SK-N-MC (cell line): ENCODE measurements around the gene MAML3.

Experiments used
- EZH2 ChIP-seq: fragments of 200-600 bp; sonication (generic); IDR thresholded peaks from one replicate; pipeline ENCODE4 v1.6.1; 2017; ENCODE audit warnings: antibody characterized with exemption
- POLR2AphosphoS5 ChIP-seq: IDR thresholded peaks from 2 replicates; pipeline ENCODE4 v1.6.1; 2012; ENCODE audit warnings: mild to moderate bottlenecking, low read depth, low read length, borderline replicate concordance

- TF ChIP-seq EZH2 (no peak), POLR2AphosphoS5 (no peak)
Measured at GRCh38 chr4:139915037-139915436, 238.9 kb downstream of the MAML3 start.
